ENCODE data around the gene WDR35.

WDR35 gene

GRCh38 chr2:19989667-19990415 is at the start of gene WDR35:
Gene WDR35, minus strand, starts transcription at chr2:19990105. Its CDS starts 90 bp downstream, at chr2:19990015.
- DNase-seq = peak; percentile 95

- DNase-seq = no peak
These were observed 47.8 kb upstream of the WDR35 start for GRCh38 chr2:20037660-20038059.

- no peak for DNase-seq
These were observed 46.2 kb upstream of the WDR35 start for GRCh38 chr2:20035955-20036666.

GRCh38 chr2:20034821-20035220 is 44.9 kb upstream of the WDR35 start:
- no peak for DNase-seq

- DNase-seq = no peak
These were observed 44.3 kb upstream of the WDR35 start for GRCh38 chr2:20034218-20034617.

GRCh38 chr2:20033322-20033721 is 43.4 kb upstream of the WDR35 start:
- no peak for DNase-seq

- DNase-seq = no peak
These were observed 40.3 kb upstream of the WDR35 start for GRCh38 chr2:20030224-20030623.

GRCh38 chr2:20027705-20028434 is 38.0 kb upstream of the WDR35 start:
- no peak for DNase-seq

- no peak for DNase-seq
These were observed 37.4 kb upstream of the WDR35 start for GRCh38 chr2:20027260-20027677.

- DNase-seq = no peak
These were observed 35.3 kb upstream of the WDR35 start for GRCh38 chr2:20025065-20025786.

- DNase-seq = no peak
These were observed 33.8 kb upstream of the WDR35 start for GRCh38 chr2:20023688-20024087.

- no peak for DNase-seq
These were observed 31.6 kb upstream of the WDR35 start for GRCh38 chr2:20021405-20022009.

- no peak for DNase-seq
These were observed 29.8 kb upstream of the WDR35 start for GRCh38 chr2:20019747-20020146.

GRCh38 chr2:20018601-20019152 is 28.8 kb upstream of the WDR35 start:
- DNase-seq = no peak

GRCh38 chr2:20016346-20016745 is 26.4 kb upstream of the WDR35 start:
- no peak for DNase-seq

GRCh38 chr2:20015482-20016083 is 25.7 kb upstream of the WDR35 start:
- DNase-seq = peak; percentile 66

GRCh38 chr2:20013126-20013849 is 23.4 kb upstream of the WDR35 start:
- DNase-seq = no peak

- peak; percentile 26 for DNase-seq
These were observed 22.6 kb upstream of the WDR35 start, which contains the start of gene MATN3 for GRCh38 chr2:20012282-20013125. Gene MATN3, minus strand, starts transcription at chr2:20012668. Its CDS starts 37 bp downstream, at chr2:20012631.

- DNase-seq = no peak
These were observed 22.1 kb upstream of the WDR35 start for GRCh38 chr2:20012032-20012281.

Measured in NCI-H82 (cell line).